WTC11 (cell line): ENCODE results near the gene SIM1. TPM values are rescaled to one million over a fixed set of nuclear protein-coding genes. Genes with fewer than 3 reads are reported as not detected.

ENCODE experiments used
- ATAC-seq: fragments of 200-7000 bp; cut with Tn5 transposase; 2 replicates; pipeline ENCODE4 v1.10.0; 2021; ENCODE audit warnings: mild to moderate bottlenecking, moderate library complexity
- CTCF ChIA-PET: fragments of 300-600 bp; sonication (Branson Sonifier 250); formaldehyde crosslinking; loops from one replicate; lab custom pipeline; 2021; ENCODE audit warnings: antibody characterized with exemption; lab: Charles Lee
- POLR2A ChIA-PET: fragments of 350-600 bp; sonication (Branson Sonifier 250); formaldehyde crosslinking; loops from one replicate; lab custom pipeline; 2021; ENCODE audit warnings: antibody characterized with exemption; lab: Charles Lee
- DNase-seq: peaks from one replicate; pipeline ENCODE4 v3.0.0; 2021; ENCODE audit warnings: low spot score
- H3K27ac Mint-ChIP-seq: 2 replicates; pipeline ENCODE4 v1.8.0; 2021; ENCODE audit warnings: mixed read lengths
- H3K27me3 Mint-ChIP-seq: 2 replicates; pipeline ENCODE4 v1.8.0; 2021; ENCODE audit warnings: low read depth, mild to moderate bottlenecking, moderate library complexity, mixed read lengths
- H3K36me3 Mint-ChIP-seq: 2 replicates; pipeline ENCODE4 v1.8.0; 2021; ENCODE audit warnings: mixed read lengths
- H3K4me1 Mint-ChIP-seq: 2 replicates; pipeline ENCODE4 v1.8.0; 2022; ENCODE audit warnings: mixed read lengths
- H3K4me3 Mint-ChIP-seq: 2 replicates; pipeline ENCODE4 v1.8.0; 2021; ENCODE audit warnings: mild to moderate bottlenecking, moderate library complexity, mixed read lengths
- H3K9me3 Mint-ChIP-seq: 2 replicates; pipeline ENCODE4 v1.8.0; 2021; ENCODE audit warnings: mixed read lengths
- ATF6 ChIP-seq: sonication (generic); formaldehyde crosslinking; IDR thresholded peaks from 2 replicates; pipeline ENCODE4 v1.8.1; 2023; ENCODE audit warnings: mild to moderate bottlenecking, missing genetic modification reagents
- E2F4 ChIP-seq: sonication (generic); formaldehyde crosslinking; IDR thresholded peaks from 2 replicates; pipeline ENCODE4 v1.8.1; 2022; ENCODE audit warnings: low read depth, mild to moderate bottlenecking, moderate library complexity, missing genetic modification reagents, borderline replicate concordance
- EMX1 ChIP-seq: fragments of 250-450 bp; sonication (Bioruptor Pico); IDR thresholded peaks from 2 replicates; pipeline ENCODE4 v1.8.0; 2021; ENCODE audit warnings: mild to moderate bottlenecking
- FOXP1 ChIP-seq: sonication (generic); formaldehyde crosslinking; IDR thresholded peaks from 2 replicates; pipeline ENCODE4 v1.8.0; 2022; ENCODE audit warnings: missing genetic modification reagents, mild to moderate bottlenecking, moderate library complexity, borderline replicate concordance
- GRHL2 ChIP-seq: fragments of 250-450 bp; sonication (Bioruptor Pico); IDR thresholded peaks from 2 replicates; pipeline ENCODE4 v1.8.0; 2022; ENCODE audit warnings: mild to moderate bottlenecking, moderate library complexity; ENCODE audit not compliant: insufficient replicate concordance, severe bottlenecking
- NFYB ChIP-seq: sonication (generic); formaldehyde crosslinking; conservative IDR thresholded peaks from 2 replicates; pipeline ENCODE4 v1.8.0; 2022; ENCODE audit warnings: low read depth, missing genetic modification reagents
- NR3C1 ChIP-seq: sonication (generic); formaldehyde crosslinking; conservative IDR thresholded peaks from 2 replicates; pipeline ENCODE4 v1.8.1; 2023; ENCODE audit warnings: low read depth, mild to moderate bottlenecking, missing genetic modification reagents
- USF2 ChIP-seq: sonication (generic); formaldehyde crosslinking; IDR thresholded peaks from 2 replicates; pipeline ENCODE4 v1.8.1; 2023; ENCODE audit warnings: mild to moderate bottlenecking, missing genetic modification reagents, moderate library complexity
- ZBTB21 ChIP-seq: sonication (generic); formaldehyde crosslinking; IDR thresholded peaks from 2 replicates; pipeline ENCODE4 v1.8.1; 2023; ENCODE audit warnings: mild to moderate bottlenecking, missing genetic modification reagents, borderline replicate concordance
- ZNF219 ChIP-seq: sonication (generic); formaldehyde crosslinking; IDR thresholded peaks from 2 replicates; pipeline ENCODE4 v1.8.0; 2023; ENCODE audit warnings: missing genetic modification reagents, mild to moderate bottlenecking, borderline replicate concordance
- ZNF281 ChIP-seq: sonication (generic); formaldehyde crosslinking; IDR thresholded peaks from 2 replicates; pipeline ENCODE4 v1.8.0; 2023; ENCODE audit warnings: mild to moderate bottlenecking, missing genetic modification reagents
- ZNF532 ChIP-seq: fragments of 250-450 bp; sonication (Bioruptor Pico); IDR thresholded peaks from 2 replicates; pipeline ENCODE4 v1.9.0; 2021; ENCODE audit warnings: mild to moderate bottlenecking, borderline replicate concordance
- total RNA-seq: library from RNA; stranded (reverse); gene quantifications from 3 replicates; pipeline ENCODE4 v1.2.3, GENCODE V29; 2021
- TF ChIP-seq, protein P1 (sequence below): sonication (generic); formaldehyde crosslinking; IDR thresholded peaks from 2 replicates; pipeline ENCODE4 v1.8.0; 2022; ENCODE audit warnings: mild to moderate bottlenecking, missing genetic modification reagents
- TF ChIP-seq, protein P2 (sequence below): fragments of 200-600 bp; IDR thresholded peaks from 2 replicates; pipeline ENCODE4 v1.8.0; 2022; ENCODE audit warnings: antibody characterized with exemption
- TF ChIP-seq, protein P3 (sequence below): sonication (generic); formaldehyde crosslinking; IDR thresholded peaks from 2 replicates; pipeline ENCODE4 v1.8.0; 2022; ENCODE audit warnings: mild to moderate bottlenecking, missing genetic modification reagents

SIM1 gene
- total RNA-seq, 1 experiment from 2014 or later: 0.09 TPM

DNA sequence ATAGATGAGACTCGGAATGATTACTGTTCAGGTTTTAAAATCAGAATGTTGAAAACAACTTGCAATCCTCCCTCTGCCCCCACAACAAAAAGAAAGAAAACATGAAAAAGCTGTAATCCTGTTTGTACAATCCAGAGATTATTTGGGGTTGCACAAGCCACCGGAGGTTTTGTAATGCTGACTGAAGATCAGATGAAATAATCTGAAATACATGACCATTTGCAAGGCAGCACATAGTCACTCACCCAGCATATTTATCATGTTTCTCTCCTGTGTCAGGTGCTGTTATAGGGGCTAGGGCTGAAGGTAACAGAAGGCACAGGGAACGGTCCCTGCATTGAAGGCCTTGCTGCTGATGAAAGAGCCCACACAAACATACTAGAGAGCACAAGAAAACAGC is 85.3 kb downstream of the SIM1 start:
- Mint-ChIP-seq H3K4me1 (peaks cover 20% of the 10 kb centered on the region), H3K4me3 (no peak overlapping the region), H3K9me3 (no peaks in the 10 kb centered on the region), H3K36me3 (no peaks in the 10 kb centered on the region), H3K27ac (no peak overlapping the region), H3K27me3 (no peaks in the 10 kb centered on the region)
- TF ChIP-seq, protein P1, sequence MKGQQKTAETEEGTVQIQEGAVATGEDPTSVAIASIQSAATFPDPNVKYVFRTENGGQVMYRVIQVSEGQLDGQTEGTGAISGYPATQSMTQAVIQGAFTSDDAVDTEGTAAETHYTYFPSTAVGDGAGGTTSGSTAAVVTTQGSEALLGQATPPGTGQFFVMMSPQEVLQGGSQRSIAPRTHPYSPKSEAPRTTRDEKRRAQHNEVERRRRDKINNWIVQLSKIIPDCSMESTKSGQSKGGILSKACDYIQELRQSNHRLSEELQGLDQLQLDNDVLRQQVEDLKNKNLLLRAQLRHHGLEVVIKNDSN (CRISPR knock-in tag): no peak
- TF ChIP-seq FOXP1 (CRISPR knock-in tag) (no peak), NFYB (CRISPR knock-in tag) (no peak), ZNF532 (CRISPR knock-in tag) (no peak)
- TF ChIP-seq, protein P2, sequence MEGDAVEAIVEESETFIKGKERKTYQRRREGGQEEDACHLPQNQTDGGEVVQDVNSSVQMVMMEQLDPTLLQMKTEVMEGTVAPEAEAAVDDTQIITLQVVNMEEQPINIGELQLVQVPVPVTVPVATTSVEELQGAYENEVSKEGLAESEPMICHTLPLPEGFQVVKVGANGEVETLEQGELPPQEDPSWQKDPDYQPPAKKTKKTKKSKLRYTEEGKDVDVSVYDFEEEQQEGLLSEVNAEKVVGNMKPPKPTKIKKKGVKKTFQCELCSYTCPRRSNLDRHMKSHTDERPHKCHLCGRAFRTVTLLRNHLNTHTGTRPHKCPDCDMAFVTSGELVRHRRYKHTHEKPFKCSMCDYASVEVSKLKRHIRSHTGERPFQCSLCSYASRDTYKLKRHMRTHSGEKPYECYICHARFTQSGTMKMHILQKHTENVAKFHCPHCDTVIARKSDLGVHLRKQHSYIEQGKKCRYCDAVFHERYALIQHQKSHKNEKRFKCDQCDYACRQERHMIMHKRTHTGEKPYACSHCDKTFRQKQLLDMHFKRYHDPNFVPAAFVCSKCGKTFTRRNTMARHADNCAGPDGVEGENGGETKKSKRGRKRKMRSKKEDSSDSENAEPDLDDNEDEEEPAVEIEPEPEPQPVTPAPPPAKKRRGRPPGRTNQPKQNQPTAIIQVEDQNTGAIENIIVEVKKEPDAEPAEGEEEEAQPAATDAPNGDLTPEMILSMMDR: no peak
- ATAC-seq (no peak), DNase-seq (no peak)
- ChIA-PET CTCF (no interaction called here), POLR2A (no interaction called here)

GRCh38 chr6:100378576-100378975 is 86.1 kb downstream of the SIM1 start:
- ChIA-PET CTCF (no interaction called here), POLR2A (no interaction called here)
- Mint-ChIP-seq H3K9me3 (no peaks in the 10 kb centered on the region), H3K27me3 (no peaks in the 10 kb centered on the region), H3K27ac (no peak overlapping the region), H3K36me3 (no peaks in the 10 kb centered on the region), H3K4me3 (no peak overlapping the region), H3K4me1 (peaks cover 20% of the 10 kb centered on the region)
- DNase-seq: no peak
- ATAC-seq: no peak
- TF ChIP-seq, protein P2: no peak
- no peak for TF ChIP-seq ZNF281
- no peak for TF ChIP-seq E2F4
- no peak for TF ChIP-seq GRHL2
- TF ChIP-seq ATF6 (CRISPR knock-in tag): no peak
- no peak for TF ChIP-seq EMX1 (CRISPR knock-in tag)
- TF ChIP-seq, protein P3, sequence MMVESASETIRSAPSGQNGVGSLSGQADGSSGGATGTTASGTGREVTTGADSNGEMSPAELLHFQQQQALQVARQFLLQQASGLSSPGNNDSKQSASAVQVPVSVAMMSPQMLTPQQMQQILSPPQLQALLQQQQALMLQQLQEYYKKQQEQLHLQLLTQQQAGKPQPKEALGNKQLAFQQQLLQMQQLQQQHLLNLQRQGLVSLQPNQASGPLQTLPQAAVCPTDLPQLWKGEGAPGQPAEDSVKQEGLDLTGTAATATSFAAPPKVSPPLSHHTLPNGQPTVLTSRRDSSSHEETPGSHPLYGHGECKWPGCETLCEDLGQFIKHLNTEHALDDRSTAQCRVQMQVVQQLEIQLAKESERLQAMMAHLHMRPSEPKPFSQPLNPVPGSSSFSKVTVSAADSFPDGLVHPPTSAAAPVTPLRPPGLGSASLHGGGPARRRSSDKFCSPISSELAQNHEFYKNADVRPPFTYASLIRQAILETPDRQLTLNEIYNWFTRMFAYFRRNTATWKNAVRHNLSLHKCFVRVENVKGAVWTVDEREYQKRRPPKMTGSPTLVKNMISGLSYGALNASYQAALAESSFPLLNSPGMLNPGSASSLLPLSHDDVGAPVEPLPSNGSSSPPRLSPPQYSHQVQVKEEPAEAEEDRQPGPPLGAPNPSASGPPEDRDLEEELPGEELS (CRISPR knock-in tag): no peak
- no peak for TF ChIP-seq USF2 (CRISPR knock-in tag)
- TF ChIP-seq ZNF219 (CRISPR knock-in tag): no peak
- no peak for TF ChIP-seq NR3C1 (CRISPR knock-in tag)
- TF ChIP-seq ZBTB21 (CRISPR knock-in tag): no peak
